Activated CD4-positive, alpha-beta T cell treated with anti-CD3 and anti-CD28 coated beads, Interleukin-2, amount 50 U/mL, for 4 hours (primary cell): ENCODE measurements around the gene VTN.
A peak's percentile ranks its signal among the peaks of the same experiment; 100 is the strongest.
"Not testable (repeated sequence)": the region's sequence is repeated elsewhere in the genome, so short reads cannot be mapped to it uniquely, and the experiment has no call there.

Experiments
- DNase-seq, 2 experiments: peaks; one replicate each; pipeline ENCODE4 v3.0.0-alpha.2; 2020

Gene VTN

DNA sequence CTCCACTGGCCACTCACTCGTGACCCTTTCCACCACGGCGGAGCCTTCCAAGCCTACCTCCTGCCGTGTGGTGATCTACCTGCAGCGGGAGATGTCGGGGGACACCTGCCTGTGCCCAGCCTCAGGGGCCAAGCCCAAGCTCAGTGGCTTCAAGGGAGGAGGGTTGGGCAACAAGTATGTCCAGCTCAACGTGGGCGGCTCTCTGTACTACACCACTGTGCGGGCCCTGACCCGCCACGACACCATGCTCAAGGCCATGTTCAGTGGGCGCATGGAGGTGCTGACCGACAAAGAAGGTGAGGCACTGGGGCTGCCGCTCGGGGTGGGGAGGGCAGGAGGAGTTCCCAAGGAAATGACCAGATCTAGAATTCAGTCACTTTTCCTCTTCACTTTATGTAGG is 30.7 kb downstream of the VTN start:
- DNase-seq, result no peak

DNA sequence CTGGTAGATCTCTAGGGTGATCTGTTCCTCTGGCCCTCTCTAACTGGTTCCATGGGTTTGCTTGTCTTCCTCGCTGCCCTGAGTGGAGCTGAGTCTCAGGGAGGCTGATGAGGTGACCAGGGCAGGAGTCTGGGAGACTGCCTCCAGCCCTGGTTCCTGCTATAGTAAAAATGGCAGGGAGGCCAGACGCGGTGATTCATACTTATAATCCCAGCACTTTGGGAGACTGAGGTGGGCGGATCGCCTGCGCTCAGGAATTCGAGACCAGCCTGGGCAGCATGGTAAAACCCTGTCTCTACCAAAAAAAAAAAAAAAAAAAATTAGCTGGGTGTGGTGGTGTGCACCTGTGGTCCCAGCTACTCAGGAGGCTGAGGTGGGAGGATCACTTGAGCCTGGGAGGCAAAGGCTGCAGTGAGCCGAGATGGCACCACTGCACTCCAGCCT is 31.3 kb downstream of the VTN start:
- DNase-seq, result not testable (repeated sequence)

DNA sequence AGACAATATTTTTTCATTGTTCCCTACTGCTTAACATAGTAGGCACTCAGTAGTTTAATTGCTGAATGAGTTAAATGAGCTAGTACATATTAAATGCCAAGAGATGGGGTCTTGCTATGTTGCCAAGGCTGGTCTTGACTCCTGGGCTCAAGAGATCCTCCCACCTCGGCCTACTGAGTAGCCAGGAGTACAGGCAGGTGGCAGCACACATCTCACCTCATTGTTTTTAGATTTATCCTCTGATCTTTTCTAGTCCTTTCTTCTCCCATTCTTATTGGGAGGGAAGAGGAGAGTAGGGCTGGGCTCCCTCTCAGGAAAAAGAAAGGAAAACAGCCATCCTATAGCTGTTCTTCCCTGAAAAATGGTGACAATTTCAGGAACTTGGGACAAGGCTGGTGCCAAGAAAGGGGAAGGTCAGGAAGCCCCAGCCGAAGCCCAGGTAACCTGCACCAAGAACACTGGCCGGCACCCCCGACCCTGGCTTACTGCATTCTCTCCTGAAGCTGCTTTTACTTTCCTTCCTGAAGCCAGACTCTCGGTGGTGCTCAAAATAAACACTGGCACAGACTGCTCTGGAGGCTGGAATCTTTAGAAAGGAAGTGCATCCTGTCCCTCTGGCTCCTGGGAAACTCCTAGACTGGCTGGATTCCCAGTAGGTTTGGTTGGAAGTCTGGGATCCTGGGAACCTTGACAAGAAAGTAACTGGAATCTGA is 31.9 kb downstream of the VTN start:
- DNase-seq, result no peak

GRCh38 chr17:28335959-28336871 is 33.9 kb downstream of the VTN start:
- peak; percentile 22 to 33 for DNase-seq

DNA sequence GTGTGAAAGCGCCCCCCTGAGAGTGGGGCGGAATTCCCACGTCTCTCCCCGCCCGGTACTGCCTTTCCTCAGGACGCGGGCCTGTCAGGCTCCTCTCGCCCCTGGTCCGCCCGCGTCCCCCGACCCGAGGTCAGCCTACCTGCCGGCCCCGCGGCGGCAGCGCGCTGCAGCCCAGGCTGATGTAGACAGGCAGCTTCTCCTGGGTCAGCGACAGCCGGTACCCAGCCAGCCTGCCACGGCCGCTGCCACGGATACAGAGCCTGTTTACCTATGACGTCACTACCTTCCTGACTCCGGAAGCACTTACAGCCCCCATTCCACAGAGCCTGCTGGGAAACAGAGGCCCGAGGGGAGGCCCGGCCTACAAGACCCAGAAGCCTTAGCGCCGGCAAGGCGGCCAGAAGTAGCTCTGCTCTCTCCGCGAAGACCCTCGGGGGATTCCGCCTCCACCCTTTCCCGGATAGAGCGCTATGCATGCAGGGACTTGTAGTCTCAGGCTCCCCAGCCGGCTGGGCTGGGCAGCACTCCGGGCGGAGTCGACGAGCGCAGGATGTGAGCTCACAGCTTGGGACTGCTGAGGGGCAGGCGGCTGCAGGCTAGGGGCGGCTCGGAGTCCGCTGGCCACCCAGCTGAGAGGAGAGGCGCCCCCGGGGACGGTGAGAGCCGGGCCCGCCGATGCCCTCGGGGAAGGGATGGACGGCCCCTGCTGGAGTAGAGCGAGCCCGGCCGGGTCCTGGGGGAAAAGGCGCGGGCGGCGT is 34.7 kb downstream of the VTN start, which contains the start of the genes IFT20 and TNFAIP1:
Gene IFT20, minus strand, starts transcription at position 272 of the 758 bp plus-strand sequence. CDS start 3,487 bp downstream, outside the sequence.
Gene TNFAIP1, plus strand, starts transcription at position 561 of the 758 bp plus-strand sequence. CDS start 3,761 bp downstream, outside the sequence.
- DNase-seq, result peak; percentile 96 to 97

DNA sequence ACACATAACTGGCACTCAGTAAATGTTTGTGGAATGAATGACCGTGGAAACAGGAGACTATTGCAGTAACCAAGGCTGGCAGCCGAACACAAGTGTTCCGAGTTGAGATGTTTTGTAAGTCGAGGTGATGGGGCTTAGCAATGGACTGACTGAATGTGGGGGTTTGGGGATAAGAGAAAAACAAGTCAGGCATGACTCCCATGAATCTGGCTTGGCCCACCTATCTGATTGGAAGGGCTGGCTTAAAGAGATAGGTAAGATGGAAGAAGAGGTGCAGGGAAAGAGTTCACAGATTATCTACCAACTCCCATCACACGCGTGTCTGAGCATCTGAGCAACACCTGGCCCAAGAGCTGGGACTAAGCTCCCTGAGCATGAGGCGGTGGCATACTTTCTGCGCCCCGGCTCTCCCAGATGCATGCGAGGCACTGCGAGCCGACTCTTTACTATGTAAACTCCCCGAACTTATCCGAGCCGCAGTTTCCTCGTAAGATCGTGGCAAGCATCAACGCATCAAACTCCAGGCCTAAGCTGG is 35.4 kb downstream of the VTN start:
- no peak for DNase-seq

- no peak for DNase-seq
These were observed 35.9 kb downstream of the VTN start for GRCh38 chr17:28334171-28334570.

DNA sequence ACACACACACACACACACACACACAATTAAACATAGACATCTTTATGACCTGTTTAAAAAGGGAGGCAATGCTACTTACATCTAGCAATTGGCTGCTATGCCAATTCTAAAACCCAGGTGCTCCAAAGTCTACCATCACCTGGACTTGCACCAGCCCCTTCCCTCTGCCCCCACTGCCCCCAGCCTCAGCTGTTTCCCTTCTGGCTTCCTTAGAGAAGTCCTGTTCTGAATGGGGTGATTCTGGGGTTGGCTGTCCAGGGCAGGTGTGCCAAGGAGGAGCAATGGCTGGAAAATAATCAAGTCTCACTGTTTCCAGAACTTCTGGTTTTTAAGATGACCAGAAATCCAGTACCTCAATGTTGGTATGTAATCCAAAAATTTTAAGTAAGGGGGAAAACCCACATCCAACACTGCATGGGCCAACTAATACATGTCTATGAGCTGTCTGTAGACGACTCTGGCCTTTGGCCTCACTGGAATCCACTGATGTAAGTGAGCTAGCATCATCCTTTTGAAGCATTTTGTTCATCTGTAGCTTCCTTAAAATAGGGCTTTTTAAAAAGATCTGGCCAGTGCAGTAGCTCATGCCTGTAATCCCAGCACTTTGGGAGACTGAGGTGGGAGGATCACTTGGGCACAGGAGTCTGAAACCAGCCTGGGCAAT is 36.9 kb downstream of the VTN start:
- DNase-seq, result no peak

DNA sequence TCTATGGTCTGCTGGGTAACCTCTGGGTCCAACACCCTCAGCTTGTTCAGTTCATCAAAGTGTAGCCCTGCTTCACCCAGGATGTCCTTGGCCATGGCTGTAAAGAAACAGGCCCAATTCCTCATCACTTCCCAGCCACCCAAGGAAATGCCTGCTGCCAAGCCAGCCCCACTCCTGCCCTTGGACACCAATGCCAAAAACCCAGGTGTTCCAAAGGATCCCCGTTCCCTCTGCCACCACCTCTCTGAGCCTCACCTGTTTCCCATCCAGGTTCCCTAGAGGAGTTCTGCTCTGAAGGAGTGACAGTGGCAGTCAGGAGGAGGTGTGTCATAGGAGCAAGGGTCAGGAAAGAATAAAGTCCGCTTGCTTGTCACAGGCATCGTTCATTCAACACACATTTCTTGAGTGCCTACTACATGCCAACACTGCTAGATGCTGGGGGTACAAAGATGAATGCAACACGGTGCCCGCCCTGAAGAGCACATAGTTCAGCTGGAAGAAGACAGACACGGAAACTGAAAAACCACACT is 38.2 kb downstream of the VTN start:
- no peak for DNase-seq

DNA sequence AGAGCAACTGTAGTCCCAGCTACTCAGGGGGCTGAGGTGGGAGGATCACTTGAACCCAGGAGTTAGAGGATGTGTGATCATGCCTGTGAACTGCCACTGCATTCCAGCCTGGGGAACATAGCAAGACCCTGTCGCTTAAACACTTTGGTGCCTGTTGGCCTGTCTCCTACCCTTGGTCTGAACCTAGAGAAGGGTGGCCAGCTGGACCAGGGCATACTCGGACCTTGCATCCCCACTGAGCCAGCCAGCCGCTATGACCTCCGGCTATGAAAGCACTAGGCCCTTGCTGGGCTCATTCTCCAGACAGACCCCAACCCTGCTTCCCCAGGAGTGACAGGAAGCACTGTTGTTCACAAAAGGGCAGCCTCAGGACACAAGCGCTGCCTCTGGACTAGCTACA is 39.4 kb downstream of the VTN start:
- DNase-seq, result no peak

GRCh38 chr17:28328325-28328724 is 41.8 kb downstream of the VTN start:
- no peak for DNase-seq

DNA sequence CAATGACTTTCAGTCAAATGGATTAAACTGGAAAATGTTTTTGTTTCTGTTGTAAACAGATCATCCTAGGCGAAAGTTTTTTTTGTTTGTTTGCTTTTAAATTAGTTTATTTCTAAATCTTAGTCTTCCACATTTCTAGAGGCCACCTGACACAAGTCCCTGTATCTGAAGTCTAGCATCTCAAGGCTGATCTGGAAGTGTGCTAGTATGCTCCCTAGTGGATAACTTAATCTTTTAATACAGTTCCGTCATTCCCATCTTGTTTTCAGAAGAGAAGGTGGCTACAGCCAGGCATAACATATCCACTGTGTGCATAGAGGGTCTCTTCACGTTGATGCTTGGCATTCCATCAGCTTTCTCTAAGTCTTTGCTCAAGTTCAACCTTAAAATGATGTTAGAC is 42.4 kb downstream of the VTN start:
- DNase-seq, result no peak

- no peak for DNase-seq
These were observed 43.0 kb downstream of the VTN start for GRCh38 chr17:28327031-28327607.

DNA sequence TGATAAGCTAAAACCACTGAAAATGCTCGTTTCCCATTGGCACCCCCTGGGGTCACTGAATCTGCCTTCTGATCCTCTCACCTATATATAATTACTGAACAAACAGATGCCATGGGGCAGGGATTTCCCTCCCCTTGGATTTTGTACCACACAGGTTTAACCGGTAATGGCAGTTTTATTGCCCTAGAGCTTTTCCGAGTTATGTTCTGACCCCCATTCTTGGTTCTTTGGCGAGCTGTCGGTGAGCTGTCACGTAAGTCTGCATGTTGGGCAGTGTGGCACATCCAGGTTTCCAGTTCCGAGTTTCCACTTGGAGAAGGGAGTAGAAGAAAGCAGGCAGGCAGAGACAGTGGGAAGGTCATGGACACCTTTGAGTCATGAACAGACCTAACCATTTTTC is 44.0 kb downstream of the VTN start:
- DNase-seq, result no peak

DNA sequence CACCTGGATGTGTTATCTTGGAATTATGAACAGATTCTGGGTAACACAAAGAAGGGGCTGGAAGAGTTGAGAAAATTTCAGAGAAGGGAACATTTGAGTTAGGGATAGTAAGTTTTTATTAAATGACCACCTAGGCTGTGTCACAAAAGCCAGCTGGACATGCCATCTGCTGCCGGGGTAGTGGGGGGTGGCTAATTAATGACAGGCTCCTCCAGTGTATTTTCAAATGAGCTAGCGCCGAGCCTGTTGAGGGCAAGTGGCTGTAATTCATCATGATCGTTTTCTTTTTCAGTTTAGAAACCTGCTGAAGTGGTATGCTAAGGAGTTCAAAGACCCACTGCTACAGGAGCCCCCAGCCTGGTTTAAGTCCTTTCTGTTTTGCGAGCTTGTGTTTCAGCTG is 44.9 kb downstream of the VTN start:
- DNase-seq, result no peak

- no peak for DNase-seq
These were observed 45.3 kb downstream of the VTN start for GRCh38 chr17:28324781-28325180.

- no peak for DNase-seq
These were observed 45.8 kb downstream of the VTN start for GRCh38 chr17:28324267-28324745.

GRCh38 chr17:28320215-28321061 is 49.7 kb downstream of the VTN start:
- DNase-seq, result no peak

DNA sequence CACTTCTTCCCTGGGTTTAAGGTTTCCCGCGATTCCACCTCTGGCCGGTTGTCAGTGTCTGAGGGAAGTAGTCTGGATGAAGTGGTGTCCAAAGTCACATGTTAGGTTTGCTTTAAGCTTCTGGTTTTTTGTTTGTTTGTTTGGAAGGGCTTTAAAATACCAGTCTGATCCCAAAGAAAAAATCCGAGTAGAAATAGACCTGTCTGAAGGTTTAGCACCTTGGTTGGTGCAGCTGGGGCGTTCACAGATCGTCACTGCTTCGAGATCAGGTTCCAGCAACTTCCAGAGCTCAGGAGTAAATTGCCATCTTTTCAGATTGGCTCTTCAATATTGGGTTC is 50.5 kb downstream of the VTN start:
- no peak for DNase-seq

DNA sequence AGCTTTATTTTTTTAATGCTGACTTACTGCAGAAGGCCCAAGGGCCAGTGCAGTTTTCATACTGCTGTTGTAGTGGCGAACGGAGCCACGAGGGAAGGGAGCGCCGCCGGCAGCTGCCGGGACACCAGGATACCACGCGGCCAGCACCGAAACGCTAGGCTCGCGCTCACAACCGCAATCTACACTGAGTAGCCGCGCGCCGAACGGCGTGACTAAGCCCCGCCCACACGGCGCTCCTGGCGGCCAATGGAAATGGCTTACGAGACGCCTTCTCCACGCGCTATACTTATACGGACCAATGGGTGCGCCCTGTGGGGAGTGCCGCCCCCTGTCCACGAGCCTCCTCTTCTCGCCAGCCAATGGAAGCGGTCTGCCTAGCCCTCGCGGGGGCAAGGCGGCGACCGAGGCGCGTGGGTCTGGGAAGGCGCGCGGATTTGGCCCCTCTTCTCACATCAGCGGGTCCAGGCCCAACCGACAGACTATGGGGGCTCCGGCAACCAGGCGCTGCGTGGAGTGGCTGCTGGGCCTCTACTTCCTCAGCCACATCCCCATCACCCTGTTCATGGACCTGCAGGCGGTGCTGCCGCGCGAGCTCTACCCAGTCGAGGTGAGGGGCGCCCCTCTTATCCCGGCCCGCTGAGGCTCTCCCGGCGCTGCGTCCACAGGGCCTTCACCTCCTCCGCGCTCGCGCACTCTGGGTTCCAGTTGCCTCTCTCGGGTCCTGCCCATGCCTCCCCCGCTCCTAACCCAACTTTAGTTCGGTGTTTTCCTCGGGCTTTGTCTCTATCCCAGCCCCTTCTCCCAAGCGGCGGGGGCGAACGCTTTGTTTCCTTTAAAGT is 51.1 kb downstream of the VTN start, which contains the start of gene TMEM97:
Gene TMEM97, plus strand, starts transcription at position 442 of the 839 bp plus-strand sequence. Its CDS starts 40 bp downstream, at position 482.
- peak; percentile 95 to 96 for DNase-seq
